Middle frontal gyrus (tissue), 1 donor: Measurements from ENCODE around the gene ACOT7.
"Not testable (repeated sequence)": the region's sequence is repeated elsewhere in the genome, so short reads cannot be mapped to it uniquely, and the experiment has no call there.

ENCODE experiments used
- DNase-seq: peaks from one replicate; pipeline ENCODE4 v3.0.0-alpha.2; 2015; ENCODE audit warnings: low spot score; ENCODE audit errors: extremely low spot score

The ACOT7 gene, protein sequence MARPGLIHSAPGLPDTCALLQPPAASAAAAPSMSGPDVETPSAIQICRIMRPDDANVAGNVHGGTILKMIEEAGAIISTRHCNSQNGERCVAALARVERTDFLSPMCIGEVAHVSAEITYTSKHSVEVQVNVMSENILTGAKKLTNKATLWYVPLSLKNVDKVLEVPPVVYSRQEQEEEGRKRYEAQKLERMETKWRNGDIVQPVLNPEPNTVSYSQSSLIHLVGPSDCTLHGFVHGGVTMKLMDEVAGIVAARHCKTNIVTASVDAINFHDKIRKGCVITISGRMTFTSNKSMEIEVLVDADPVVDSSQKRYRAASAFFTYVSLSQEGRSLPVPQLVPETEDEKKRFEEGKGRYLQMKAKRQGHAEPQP

DNA sequence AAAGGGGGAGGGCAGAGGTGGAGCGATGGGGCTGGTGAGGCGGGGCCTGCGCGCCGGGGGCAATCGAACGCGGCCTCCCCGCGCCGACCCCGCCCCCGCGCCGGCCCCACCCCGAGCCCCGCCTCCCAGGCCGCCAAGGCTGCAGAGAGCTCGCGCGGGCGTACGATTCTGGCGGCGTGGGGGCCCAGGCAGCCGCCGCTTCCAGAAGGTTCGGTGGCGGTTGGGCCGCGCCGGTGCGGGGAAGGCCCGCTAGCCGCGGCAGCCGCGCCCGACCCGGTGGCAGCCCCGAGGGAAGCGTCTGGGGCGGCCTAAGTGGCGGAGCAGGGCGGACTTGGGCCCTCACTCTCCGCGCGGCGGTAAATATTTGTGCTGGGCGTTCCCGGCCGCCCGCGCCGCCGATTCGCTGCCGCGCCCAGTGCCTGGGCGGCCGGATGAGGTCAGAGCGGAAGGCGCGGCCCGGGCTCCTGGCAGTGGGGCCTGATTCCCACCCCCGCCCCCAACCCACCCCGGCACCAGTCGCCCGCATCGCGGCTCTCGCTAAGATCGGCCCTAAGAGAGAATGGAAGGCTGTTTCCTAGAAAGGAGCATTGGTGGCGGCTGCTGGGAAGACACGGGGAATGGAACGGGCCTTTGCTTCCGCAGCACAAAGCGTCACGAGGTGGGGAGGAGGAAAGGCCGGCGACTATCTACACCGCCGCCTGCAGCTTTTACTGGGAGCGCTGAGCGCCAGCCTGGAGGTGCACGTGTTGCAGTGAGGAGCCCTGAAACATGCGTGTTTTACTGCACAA lies at the start of gene ACOT7:
ACOT7 (minus strand) TSS at position 368 of the 788 bp plus-strand sequence. CDS start 368 bp downstream, outside the sequence.
- DNase-seq, result peak; percentile 71

DNA sequence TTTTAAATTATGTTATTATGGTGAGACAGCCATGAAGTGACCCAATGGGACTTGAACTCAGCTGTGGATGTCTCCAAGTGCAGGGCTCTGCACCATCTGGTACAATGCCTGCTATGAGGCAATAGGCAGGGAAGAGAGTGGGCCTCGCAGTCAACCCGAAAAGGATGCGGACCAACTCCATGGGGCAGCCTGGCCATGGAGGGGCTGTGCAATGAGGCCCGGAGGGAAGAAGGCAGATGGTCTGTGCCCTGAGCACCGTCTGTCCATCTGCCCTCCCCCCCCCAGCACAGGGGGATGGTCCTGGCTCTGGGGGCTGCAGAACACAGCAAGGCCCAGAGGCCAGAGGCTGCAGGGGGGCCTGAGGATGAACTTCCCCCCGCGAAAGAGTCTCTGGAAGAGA lies 48.0 kb upstream of the ACOT7 start:
- no peak for DNase-seq

DNA sequence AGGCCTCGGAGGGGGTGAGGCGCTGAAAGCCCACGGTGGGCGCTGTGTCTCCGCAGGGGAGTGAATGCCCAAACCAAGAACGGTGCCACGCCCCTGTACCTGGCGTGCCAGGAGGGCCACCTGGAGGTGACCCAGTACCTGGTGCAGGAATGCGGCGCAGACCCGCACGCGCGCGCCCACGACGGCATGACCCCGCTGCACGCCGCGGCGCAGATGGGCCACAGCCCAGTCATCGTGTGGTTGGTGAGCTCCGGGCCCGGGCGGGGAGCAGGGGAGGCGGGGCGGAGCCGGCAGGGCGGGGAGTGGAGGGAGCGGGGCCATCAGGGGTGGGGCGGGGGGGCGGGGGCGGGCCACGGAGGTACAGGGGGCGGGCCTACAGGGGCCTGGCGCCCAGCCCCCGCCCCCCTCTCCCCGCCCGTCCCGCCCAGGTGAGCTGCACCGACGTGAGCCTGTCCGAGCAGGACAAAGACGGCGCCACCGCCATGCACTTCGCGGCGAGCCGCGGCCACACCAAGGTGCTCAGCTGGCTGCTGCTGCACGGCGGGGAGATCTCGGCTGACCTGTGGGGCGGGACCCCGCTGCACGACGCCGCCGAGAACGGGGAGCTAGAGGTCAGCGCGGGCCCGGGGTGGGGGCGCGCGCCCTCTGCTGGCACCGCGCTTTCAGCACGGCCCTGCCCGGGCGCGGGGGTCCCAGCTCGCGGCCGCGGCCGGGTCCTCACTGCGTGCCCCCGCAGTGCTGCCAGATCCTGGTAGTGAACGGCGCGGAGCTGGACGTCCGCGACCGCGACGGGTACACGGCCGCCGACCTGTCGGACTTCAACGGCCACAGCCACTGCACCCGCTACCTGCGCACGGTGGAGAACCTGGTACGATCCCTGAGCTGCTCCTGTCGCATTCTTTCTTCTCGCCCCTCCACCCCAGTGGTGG lies 46.9 kb upstream of the ACOT7 start:
- no peak for DNase-seq

DNA sequence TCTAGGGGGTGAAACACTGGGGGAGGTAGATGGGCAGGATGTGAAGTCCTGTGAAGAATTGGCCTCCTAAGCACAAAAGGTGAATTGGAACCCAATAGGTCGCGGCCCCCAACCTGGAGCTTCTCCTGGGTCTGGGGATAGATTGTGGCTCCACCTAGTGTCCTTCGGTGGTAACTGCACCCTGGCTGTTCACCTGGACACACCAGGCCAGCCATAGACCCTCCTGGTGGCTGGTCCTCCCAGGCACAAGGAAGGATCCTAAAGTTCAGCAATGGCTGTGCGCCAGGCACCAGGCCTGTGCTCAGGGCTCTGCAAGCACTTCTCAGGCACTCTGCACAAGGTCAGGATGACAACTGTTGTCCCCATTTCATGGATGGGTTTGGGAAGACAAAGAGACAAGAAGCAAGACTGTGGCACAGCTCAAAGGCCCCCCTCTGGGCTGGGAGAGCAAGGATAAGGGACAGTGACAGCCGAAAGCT lies 44.5 kb upstream of the ACOT7 start:
- DNase-seq, result no peak

DNA sequence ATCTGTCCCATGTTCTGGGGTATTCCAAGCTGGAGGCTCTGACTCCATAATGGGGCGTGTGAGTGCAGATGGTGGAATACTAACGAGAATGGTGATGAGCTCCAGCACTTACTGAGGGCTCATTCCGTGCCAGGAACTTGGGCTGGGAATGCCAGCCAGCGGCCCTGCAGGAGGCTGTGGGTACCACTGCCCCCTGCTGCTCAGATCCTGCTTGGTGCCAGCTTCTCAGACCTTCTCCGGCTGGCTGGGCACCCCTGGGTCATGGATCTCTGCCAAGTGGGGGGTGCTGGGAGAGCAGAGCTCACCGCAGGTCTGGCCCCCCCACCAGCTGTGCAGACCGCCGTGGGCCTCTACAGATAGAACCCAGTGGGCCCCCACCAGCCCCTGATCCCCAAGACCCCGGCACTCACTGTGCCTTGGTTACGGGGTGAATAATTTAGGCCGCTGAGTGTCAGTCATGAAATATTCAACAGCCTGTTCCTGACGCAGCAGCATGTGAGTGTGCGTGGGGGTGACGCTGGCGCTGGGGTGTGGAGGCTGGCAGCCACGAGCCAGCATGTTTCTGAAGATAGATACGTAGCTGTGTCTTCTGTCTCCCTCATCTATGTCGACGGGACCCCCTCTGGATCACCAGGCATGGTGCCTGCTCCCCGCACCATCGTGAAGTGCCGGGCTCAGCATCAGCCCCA lies 43.6 kb upstream of the ACOT7 start:
- peak; percentile 38 for DNase-seq

DNA sequence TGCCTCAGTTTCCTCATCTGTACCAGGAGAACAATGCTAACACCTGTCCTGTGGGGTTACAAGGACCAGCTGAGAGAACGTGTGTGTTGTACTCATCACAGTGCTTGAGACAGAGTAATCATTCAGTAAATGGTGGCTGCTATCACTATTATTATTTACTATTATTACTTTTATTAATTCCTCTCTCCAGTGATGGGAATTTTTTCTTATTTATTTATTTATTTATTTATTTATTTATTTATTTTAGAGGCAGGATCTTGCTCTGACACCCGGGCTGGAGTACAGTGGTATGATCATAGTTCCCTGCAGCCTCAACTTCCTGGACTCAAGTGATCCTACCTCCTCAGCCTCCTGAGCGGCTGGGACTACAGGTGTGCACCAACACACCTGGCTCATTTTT lies 42.7 kb upstream of the ACOT7 start:
- not testable (repeated sequence) for DNase-seq

DNA sequence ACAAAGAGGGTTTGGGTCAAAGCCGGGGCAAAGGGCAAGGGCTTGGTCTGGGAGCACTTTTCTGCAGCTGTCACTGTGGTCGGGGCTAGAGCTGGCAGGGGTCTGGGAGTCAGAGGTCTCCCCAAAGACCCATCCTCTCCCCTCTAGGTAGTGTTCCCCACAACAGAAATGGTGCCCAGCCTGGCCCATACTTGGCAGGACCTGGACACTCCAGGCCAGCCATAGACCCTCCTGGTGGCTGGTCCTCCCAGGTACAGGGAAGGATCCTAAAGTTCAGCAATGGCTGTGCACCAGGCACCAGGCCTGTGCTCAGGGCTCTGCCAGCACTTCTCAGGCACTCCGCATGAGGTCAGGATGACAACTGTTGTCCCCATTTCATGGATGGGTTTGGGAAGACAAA lies 42.0 kb upstream of the ACOT7 start:
- DNase-seq, result no peak

DNA sequence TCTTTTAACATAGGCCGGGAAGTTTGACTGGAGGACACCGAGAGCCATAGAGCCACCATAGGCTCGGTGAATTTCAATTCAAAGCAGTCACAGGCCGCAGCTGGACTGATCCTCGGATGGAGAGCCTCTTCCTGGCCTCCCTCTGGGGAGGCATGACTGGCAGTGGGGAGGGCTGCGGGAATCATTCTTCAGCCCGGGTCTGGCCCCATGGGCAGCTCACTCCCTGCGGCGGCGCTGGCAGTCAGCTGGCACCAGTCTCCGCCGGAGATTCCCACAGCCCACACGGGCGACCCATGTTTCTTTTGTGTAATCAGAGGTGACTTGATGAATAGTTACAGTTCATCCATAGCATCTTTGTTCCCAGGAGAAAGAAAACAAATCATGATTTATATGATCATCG lies 41.6 kb upstream of the ACOT7 start:
- DNase-seq, result no peak

DNA sequence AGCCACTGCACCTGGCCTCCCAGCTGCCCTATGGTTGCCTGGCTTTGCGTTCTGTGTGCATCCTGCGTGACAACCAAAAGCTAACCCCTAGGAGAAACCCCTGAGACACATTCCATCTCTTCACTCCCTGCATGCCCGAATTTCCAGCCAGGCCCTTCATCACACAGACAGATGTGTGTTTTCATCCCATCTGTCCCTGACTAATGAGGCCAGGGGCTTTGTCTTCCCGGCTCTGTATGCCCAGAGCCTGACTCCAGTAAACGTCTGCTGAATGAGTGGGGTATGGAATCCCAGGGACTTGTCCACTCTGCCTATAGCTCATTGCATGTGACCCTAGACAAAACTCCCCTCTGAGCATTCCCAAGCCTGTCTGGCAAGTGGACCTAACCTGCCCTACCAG lies 40.6 kb upstream of the ACOT7 start:
- DNase-seq, result no peak

DNA sequence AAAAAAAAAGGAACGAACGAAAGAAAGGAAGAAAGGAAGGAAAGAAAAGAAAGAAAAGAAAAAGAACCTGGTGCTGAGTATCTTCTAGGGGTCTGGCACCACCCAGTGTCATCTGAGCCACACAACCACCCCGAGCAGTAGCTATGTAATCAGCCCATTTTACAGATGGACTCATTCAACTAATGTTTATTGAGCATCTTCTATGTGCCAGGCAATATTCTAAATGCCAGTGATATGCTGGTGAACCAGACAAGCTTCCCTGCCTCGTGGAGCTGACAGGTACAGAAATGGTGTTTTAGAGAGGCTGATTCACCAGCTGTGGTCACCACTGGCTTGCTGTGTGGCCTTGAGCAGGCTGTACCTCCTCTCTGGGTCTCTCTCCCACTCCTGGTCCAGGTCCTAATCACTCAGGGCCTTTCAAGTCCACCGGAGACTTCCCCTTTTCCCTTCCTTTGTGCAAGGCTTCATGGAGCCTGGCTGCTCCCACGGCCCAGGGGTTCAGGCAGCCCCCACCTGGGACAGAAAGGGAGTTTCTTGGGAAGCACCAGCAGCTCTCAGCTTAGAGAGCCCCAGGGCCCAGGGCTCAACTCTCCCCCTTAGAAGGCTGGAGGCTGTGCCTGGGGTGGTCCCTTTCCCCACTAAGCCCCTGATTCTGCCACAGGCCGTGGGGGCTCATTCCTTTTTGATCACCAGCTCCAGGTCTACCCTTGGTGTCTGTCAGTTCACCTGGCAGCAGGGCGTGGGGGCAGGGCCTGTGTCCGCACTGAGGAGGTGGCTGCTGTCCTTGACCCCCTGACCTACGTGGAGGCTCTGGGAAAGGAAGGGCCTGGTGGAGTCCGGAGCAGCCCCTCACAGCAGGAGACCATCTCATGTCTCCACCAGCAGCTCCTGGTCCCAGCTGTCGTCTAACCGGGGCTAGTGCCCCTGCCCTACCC lies 38.3 kb upstream of the ACOT7 start:
- DNase-seq, result not testable (repeated sequence)

DNA sequence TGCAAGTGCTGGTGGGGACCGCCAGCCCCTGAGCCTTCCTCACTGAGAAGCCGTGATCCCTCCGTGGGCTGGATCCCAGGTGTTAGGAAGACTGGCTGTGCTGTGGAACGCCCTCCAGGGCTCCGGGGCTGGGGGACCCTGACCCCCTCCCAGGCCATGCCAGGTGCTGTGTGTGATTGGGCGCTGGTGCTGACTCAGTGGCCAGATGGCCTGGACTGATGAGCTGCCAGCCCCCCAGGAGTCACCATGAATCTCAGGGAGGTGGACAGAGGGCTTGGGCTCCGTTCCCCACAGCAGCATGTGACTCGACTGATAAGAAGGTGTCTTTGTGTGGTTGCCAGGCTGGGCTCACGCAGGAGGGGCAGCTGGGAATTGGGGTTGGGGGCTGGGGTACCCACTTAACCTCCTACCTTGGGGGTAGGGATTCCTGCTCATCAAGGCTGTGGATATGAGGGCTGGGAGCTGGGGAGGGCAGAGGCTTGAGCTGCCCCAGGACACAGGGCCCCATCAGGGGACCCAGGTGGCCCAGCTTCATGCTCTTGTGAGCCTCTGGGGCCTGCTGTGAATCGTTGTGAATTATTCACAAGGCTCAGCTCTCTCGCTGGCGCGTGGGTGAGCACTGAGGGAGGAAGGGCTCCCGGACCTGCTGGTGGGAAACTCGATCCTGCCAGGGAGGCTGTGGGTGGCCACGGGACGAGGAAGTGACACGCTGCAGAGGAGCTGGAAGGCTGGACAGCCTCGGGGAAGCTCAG lies 36.3 kb upstream of the ACOT7 start:
- peak; percentile 17 for DNase-seq

DNA sequence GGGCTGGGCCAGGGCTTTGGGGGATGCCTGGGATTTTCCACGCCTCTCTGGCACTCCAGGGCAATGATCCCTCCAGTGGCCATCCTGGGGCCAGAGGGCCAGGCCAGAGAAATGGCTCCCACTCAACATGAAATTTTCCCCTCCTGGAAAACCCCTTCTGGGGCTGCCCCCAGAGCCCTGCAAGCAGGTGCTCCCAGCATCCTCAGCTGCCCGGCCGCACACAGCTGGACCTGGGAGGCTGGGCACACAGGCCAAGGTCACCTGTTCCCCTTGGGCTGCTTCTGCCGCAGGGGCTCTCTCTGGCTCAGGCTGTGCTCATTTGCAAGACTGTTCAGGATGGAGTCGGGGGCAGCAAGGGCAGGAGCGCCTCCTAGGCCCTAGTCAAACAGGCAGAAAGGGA lies 34.9 kb upstream of the ACOT7 start:
- not testable (repeated sequence) for DNase-seq

DNA sequence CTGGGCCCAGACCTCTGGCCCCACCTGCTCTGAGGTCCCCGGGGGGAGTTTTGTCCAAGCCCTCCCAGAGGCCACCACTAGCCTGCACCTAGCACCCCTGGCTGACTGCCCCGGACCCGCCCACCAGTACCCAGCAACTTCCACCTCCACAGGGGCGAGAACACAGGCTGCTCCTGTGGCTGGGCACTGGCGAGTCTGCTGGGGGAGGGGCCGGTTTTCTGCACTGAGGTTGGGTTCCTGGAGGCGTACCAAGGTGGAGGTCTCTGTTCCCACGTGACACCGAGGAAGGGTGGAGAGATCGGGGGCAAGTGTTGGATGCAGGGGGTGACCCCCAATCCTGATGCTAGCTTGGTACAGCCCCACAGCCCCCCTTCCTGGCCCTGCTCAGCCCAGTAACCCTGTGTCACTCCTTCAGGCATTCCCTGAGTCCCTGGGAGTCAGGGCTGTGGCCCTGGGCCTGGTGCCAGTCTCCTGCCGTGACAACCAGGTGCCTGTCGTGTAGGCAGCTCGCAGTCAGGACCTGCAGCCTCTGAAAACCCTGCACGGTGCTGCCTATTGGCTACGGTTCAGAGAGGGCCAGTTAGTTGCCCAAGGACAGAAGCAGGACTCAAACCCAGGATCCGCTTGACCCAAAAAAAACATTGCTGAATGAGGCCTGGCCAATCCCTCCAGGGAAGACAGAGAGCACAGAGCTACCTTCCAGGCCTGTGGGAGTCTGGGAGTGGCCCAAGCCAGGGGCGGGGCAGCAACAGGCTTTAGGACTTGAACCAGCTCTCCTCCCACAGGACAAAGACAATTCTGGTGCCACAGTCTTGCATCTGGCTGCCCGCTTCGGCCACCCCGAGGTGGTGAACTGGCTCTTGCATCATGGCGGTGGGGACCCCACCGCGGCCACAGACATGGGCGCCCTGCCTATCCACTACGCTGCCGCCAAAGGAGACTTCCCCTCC lies 34.1 kb upstream of the ACOT7 start:
- no peak for DNase-seq

DNA sequence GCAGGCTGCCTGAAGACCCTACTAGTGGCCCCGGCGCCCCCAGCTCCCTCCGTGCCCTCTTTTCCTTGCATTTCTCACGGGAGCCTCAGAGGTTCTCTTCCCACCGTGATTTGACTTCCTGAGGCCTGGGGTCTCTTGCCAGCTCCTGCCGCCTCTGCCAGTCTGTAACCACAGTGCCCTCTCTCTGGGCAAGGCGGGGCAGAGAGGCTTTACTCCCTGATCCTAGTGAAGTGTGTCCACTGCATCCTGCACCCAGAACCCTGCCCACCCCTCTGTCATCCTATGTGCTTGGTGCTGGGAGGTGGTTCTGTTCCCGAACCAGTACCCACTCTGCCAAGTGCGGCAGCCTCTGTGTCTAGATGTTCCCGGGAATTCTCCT lies 33.4 kb upstream of the ACOT7 start:
- DNase-seq, result no peak

DNA sequence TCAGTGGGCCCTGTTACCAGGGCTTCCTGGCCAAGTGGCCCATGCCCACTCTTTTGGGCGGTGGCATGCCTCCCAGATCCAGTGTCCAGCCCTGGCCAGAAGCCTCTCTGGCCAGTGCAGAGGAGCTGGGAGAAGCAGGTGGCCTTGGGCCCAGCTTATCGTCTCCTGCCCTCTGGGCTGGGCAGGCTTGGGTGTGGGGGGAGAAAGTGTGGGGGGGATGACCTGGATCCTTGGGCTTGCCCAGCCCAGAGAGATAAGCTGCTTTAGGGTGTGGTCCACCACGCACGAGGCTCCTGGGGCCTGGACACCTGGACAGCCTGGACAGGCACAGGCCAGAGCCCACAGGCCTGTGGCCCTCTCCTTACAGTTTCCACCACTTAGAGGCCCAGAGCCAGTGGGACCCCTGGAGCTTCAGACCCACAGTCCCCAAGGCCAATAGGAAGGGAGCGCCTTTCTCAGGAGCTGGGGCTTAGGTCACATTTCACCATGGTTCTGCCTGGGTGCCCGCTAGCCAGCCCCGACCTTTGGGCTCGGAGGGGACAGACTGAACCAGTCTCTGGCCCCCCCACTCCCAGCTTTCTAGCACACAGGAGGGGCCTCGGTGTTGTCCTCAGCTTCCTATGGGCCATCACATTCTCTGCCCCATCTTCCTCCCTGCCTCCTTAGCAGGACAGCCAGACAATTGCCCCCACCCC lies 32.9 kb upstream of the ACOT7 start:
- DNase-seq, result no peak

DNA sequence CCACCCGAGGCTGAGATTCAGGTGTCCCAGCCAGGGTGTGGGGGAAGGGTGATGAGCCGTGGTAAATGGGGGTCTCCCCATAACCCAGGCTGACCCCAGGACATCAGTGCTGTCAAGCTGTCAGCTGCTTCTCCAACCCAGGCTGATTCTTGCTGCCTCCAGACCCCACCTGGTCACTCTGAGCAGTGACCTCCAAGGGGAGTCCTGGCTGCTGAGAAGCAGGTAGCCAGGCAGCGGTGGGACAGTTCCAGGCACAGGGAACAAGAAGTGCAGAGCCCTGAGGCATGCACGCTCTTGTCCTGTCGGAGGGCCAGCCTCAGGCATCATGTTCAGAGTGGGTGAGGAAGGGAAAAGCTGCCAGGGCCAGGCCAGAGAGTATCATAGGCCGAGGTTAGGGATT lies 32.1 kb upstream of the ACOT7 start:
- DNase-seq, result no peak
